A549 (cell line): ENCODE data around the gene NFE2L2. TPM values are rescaled to one million over a fixed set of nuclear protein-coding genes. Genes with fewer than 3 reads are reported as not detected.
A peak's percentile ranks its signal among the peaks of the same experiment; 100 is the strongest.

Source experiments
- ATAC-seq, 2 experiments: fragments of 200-7000 bp in 1 of 2; fragments of >200 bp in 1 of 2; cut with Nextera tagmentation in 1 of 2; cut with Tn5 transposase in 1 of 2; 3 replicates each; pipeline versions ENCODE4 v1.8.0 to v1.9.1; 2018 to 2020; ENCODE audit warnings: mild to moderate bottlenecking in 1 of 2, moderate library complexity in 1 of 2
- CTCF ChIA-PET: fragments of 300-600 bp; sonication (Branson Sonifier 250); formaldehyde crosslinking; extraction: SDS; loops from one replicate; lab custom pipeline; 2021; ENCODE audit warnings: antibody characterized with exemption, inconsistent platforms; lab: Yijun Ruan, JAX
- POLR2A ChIA-PET: fragments of 350-600 bp; formaldehyde crosslinking; extraction: SDS; loops from one replicate; lab custom pipeline; 2021; ENCODE audit warnings: antibody characterized with exemption, inconsistent platforms; lab: Yijun Ruan, JAX
- DNase-seq, 2 experiments: peaks; one replicate each; pipeline versions ENCODE4 v3.0.0 to v3.0.0-alpha.2; 2011 to 2016; ENCODE audit warnings: low read depth in 1 of 2, low spot score in 1 of 2
- FAIRE-seq: peaks from 2 replicates; lab custom pipeline; 2011; peaks lifted over from hg19 to GRCh38; lab: Jason Lieb, UNC
- H3K27ac ChIP-seq, 2 experiments: fragments of >200 bp; sonication (Bioruptor Twin); formaldehyde crosslinking; 3 replicates each; pipeline ENCODE4 v1.5.1; 2016 to 2017
- H3K4me1 ChIP-seq: fragments of >200 bp; sonication (Bioruptor Twin); formaldehyde crosslinking; 3 replicates; pipeline ENCODE4 v1.6.1; 2016
- H3K4me2 ChIP-seq: fragments of >200 bp; sonication (Bioruptor Twin); formaldehyde crosslinking; 3 replicates; pipeline ENCODE4 v1.6.1; 2016
- H3K4me3 ChIP-seq: fragments of >200 bp; sonication (Bioruptor Twin); formaldehyde crosslinking; 3 replicates; pipeline ENCODE4 v1.5.1; 2016
- H3K9me3 ChIP-seq: fragments of >200 bp; sonication (Bioruptor Twin); formaldehyde crosslinking; 3 replicates; pipeline ENCODE4 v1.6.1; 2016
- ATOH8 ChIP-seq: fragments of 250-450 bp; sonication (Bioruptor Pico); IDR thresholded peaks from 2 replicates; pipeline ENCODE4 v1.5.0; 2020; ENCODE audit warnings: low read depth, mild to moderate bottlenecking, moderate library complexity
- BHLHE40 ChIP-seq: IDR thresholded peaks from 2 replicates; pipeline ENCODE4 v1.6.1; 2012; ENCODE audit warnings: low read depth, low read length, inconsistent platforms
- CBX2 ChIP-seq: fragments of 200-600 bp; sonication (generic); IDR thresholded peaks from 2 replicates; pipeline ENCODE4 v1.6.1; 2016; ENCODE audit warnings: low read depth, mild to moderate bottlenecking, borderline replicate concordance
- CEBPB ChIP-seq, 2 experiments: fragments of >200 bp in 1 of 2; sonication (Bioruptor Twin) in 1 of 2; formaldehyde crosslinking in 1 of 2; IDR thresholded peaks; 2 replicates each; pipeline ENCODE4 v1.6.1; 2012 to 2016
- CHD4 ChIP-seq: fragments of 200-600 bp; sonication (generic); IDR thresholded peaks from 2 replicates; pipeline ENCODE4 v1.6.1; 2016; ENCODE audit warnings: antibody characterized with exemption, mild to moderate bottlenecking, borderline replicate concordance
- EP300 ChIP-seq, 2 experiments: fragments of >200 bp; sonication (Bioruptor Twin); formaldehyde crosslinking; IDR thresholded peaks; 2 replicates in 1 of 2; 3 replicates in 1 of 2; pipeline ENCODE4 v1.6.1; 2016 to 2017
- FOXS1 ChIP-seq: fragments of 250-450 bp; sonication (Bioruptor Pico); IDR thresholded peaks from 2 replicates; pipeline ENCODE4 v1.5.0; 2020; ENCODE audit warnings: mild to moderate bottlenecking, moderate library complexity
- HOXA7 ChIP-seq: fragments of 250-450 bp; sonication (Bioruptor Pico); IDR thresholded peaks from 2 replicates; pipeline ENCODE4 v1.5.0; 2020; ENCODE audit warnings: mild to moderate bottlenecking, moderate library complexity
- NPAS2 ChIP-seq: fragments of 250-450 bp; sonication (Bioruptor Pico); IDR thresholded peaks from 2 replicates; pipeline ENCODE4 v1.8.0; 2022; ENCODE audit warnings: mild to moderate bottlenecking, moderate library complexity, borderline replicate concordance
- PHF8 ChIP-seq: fragments of 200-600 bp; sonication (generic); IDR thresholded peaks from 2 replicates; pipeline ENCODE4 v1.6.1; 2016; ENCODE audit warnings: low read depth, mild to moderate bottlenecking, antibody characterized with exemption, moderate library complexity, borderline replicate concordance
- RNF2 ChIP-seq: fragments of 200-600 bp; sonication (generic); IDR thresholded peaks from 2 replicates; pipeline ENCODE4 v1.6.1; 2016; ENCODE audit warnings: low read depth, mild to moderate bottlenecking, antibody characterized with exemption, moderate library complexity, borderline replicate concordance
- SMC3 ChIP-seq: fragments of >200 bp; sonication (Bioruptor Twin); formaldehyde crosslinking; IDR thresholded peaks from 3 replicates; pipeline ENCODE4 v1.6.1; 2018; ENCODE audit warnings: inconsistent platforms
- SREBF2 ChIP-seq: fragments of 450-650 bp; IDR thresholded peaks from 2 replicates; pipeline ENCODE4 v1.6.1; 2014; ENCODE audit warnings: mild to moderate bottlenecking, moderate library complexity
- USF2 ChIP-seq: fragments of 450-650 bp; IDR thresholded peaks from 2 replicates; pipeline ENCODE4 v1.6.1; 2014; ENCODE audit warnings: antibody characterized with exemption
- ZC3H11A ChIP-seq: fragments of 450-650 bp; IDR thresholded peaks from 2 replicates; pipeline ENCODE4 v1.6.1; 2014; ENCODE audit warnings: antibody characterized with exemption, mild to moderate bottlenecking
- WGBS: methylation state at CpG from one replicate; pipeline ENCODE4 v1.1.6; 2017; ENCODE audit errors: missing lambda C conversion rate; 5-methylcytosine and 5-hydroxymethylcytosine counted together
- polyA plus RNA-seq, 4 experiments: library from polyadenylated mRNA; depleted of rRNA in 3 of 4; stranded (reverse); fragments of >200 nt; fragmentation: RNase III in 1 of 4; extraction: RNeasy Plus Mini Kit Qiagen cat#74134 plus additional on column Dnase treatment in 1 of 4; gene quantifications; 2 replicates in 3 of 4; 3 replicates in 1 of 4; pipeline ENCODE4 v1.2.3, GENCODE V29; 2011 to 2017
- TF ChIP-seq, protein P1 (sequence below): fragments of 250-450 bp; sonication (Bioruptor Pico); IDR thresholded peaks from 2 replicates; pipeline ENCODE4 v1.5.0; 2021; ENCODE audit warnings: mild to moderate bottlenecking, moderate library complexity, borderline replicate concordance
- TF ChIP-seq, protein P2 (sequence below): fragments of 200-600 bp; sonication (generic); IDR thresholded peaks from 2 replicates; pipeline ENCODE4 v1.6.1; 2016; ENCODE audit warnings: antibody characterized with exemption, mild to moderate bottlenecking, moderate library complexity
- TF ChIP-seq, protein P3 (sequence below): fragments of >200 bp; sonication (Bioruptor Twin); formaldehyde crosslinking; IDR thresholded peaks from 3 replicates; pipeline ENCODE4 v1.6.1; 2016
- TF ChIP-seq, protein P4 (sequence below): IDR thresholded peaks from 2 replicates; pipeline ENCODE4 v1.6.1; 2012; ENCODE audit warnings: low read depth, borderline replicate concordance

NFE2L2 gene
- polyA plus RNA-seq, 2 of the 4 experiments (the other 2 are of a cell fraction) = 65.8 to 146 TPM

DNA sequence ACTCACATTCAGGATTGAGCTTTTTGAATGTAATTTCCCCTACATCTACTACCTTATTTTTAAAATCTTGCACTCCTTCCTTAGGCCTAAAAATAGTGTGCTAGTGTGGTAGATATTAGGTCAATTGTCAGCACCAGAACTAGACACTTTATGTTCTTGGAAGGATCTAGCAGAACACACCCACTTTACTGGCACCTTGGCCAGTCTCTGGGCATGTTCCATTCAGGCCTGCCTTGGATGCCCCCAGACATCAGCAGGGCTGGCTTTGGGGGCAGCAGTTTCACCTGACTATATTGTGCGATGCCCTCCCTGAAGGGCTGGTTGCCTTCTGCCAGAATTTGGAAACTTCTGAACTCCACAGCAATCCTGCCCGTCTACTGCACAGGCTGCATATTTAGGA, 15.3 kb upstream of the NFE2L2 start:
- FAIRE-seq (no peak), ATAC-seq (no peak), DNase-seq (no peak)
- H3K27ac ChIP-seq = peak overlapping the region in 1 of 2 experiments; percentile 36; a peak in 1 of 6 replicates
- H3K4me3 ChIP-seq = no peak overlapping the region
- H3K9me3 ChIP-seq = no peaks in the 10 kb centered on the region
- no peak for TF ChIP-seq USF2
- TF ChIP-seq FOXS1 = no peak
- no peak for TF ChIP-seq RNF2
- TF ChIP-seq CHD4 = no peak
- TF ChIP-seq ATOH8 (CRISPR knock-in tag) = no peak
- TF ChIP-seq ZC3H11A = no peak
- TF ChIP-seq BHLHE40 = no peak
- TF ChIP-seq, protein P1, sequence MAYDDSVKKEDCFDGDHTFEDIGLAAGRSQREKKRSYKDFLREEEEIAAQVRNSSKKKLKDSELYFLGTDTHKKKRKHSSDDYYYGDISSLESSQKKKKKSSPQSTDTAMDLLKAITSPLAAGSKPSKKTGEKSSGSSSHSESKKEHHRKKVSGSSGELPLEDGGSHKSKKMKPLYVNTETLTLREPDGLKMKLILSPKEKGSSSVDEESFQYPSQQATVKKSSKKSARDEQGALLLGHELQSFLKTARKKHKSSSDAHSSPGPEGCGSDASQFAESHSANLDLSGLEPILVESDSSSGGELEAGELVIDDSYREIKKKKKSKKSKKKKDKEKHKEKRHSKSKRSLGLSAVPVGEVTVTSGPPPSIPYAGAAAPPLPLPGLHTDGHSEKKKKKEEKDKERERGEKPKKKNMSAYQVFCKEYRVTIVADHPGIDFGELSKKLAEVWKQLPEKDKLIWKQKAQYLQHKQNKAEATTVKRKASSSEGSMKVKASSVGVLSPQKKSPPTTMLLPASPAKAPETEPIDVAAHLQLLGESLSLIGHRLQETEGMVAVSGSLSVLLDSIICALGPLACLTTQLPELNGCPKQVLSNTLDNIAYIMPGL = no peak
- TF ChIP-seq SREBF2 = no peak
- no peak for TF ChIP-seq PHF8
- TF ChIP-seq, protein P2, sequence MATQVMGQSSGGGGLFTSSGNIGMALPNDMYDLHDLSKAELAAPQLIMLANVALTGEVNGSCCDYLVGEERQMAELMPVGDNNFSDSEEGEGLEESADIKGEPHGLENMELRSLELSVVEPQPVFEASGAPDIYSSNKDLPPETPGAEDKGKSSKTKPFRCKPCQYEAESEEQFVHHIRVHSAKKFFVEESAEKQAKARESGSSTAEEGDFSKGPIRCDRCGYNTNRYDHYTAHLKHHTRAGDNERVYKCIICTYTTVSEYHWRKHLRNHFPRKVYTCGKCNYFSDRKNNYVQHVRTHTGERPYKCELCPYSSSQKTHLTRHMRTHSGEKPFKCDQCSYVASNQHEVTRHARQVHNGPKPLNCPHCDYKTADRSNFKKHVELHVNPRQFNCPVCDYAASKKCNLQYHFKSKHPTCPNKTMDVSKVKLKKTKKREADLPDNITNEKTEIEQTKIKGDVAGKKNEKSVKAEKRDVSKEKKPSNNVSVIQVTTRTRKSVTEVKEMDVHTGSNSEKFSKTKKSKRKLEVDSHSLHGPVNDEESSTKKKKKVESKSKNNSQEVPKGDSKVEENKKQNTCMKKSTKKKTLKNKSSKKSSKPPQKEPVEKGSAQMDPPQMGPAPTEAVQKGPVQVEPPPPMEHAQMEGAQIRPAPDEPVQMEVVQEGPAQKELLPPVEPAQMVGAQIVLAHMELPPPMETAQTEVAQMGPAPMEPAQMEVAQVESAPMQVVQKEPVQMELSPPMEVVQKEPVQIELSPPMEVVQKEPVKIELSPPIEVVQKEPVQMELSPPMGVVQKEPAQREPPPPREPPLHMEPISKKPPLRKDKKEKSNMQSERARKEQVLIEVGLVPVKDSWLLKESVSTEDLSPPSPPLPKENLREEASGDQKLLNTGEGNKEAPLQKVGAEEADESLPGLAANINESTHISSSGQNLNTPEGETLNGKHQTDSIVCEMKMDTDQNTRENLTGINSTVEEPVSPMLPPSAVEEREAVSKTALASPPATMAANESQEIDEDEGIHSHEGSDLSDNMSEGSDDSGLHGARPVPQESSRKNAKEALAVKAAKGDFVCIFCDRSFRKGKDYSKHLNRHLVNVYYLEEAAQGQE = no peak
- TF ChIP-seq, protein P3, sequence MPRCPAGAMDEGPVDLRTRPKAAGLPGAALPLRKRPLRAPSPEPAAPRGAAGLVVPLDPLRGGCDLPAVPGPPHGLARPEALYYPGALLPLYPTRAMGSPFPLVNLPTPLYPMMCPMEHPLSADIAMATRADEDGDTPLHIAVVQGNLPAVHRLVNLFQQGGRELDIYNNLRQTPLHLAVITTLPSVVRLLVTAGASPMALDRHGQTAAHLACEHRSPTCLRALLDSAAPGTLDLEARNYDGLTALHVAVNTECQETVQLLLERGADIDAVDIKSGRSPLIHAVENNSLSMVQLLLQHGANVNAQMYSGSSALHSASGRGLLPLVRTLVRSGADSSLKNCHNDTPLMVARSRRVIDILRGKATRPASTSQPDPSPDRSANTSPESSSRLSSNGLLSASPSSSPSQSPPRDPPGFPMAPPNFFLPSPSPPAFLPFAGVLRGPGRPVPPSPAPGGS = no peak
- TF ChIP-seq HOXA7 (CRISPR knock-in tag) = no peak
- TF ChIP-seq SMC3 = no peak
- TF ChIP-seq EP300 (IDR thresholded peaks at IDR 0.05) = no peak
- no peak for TF ChIP-seq CBX2
- TF ChIP-seq, protein P4, sequence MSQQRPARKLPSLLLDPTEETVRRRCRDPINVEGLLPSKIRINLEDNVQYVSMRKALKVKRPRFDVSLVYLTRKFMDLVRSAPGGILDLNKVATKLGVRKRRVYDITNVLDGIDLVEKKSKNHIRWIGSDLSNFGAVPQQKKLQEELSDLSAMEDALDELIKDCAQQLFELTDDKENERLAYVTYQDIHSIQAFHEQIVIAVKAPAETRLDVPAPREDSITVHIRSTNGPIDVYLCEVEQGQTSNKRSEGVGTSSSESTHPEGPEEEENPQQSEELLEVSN = no peak
- TF ChIP-seq CEBPB (IDR thresholded peaks at IDR 0.05) = no peak
- TF ChIP-seq NPAS2 = no peak
- ChIA-PET POLR2A (no interaction called here), CTCF (interaction anchor here (0.7 to 1.9 kb wide), 5 partner anchors 9 to 54 kb away, joined by 3 to 6 read pairs (median 3); no protein-coding TSS in a partner anchor)
- H3K4me2 ChIP-seq = no peak overlapping the region
- peaks cover 28% of the 10 kb centered on the region for H3K4me1 ChIP-seq
- 98% methylated on average over 2 of the region's 2 CpGs for WGBS
